Hematopoietic multipotent progenitor cell treated with erythropoietin and hydrocortisone succinate and interleukin-3 and kit ligand, for 6 days (in vitro differentiated cells): ENCODE data around the gene MED8.

Source experiments
- DNase-seq: peaks from one replicate; pipeline ENCODE4 v3.0.0-alpha.2; 2015

MED8 gene

DNA sequence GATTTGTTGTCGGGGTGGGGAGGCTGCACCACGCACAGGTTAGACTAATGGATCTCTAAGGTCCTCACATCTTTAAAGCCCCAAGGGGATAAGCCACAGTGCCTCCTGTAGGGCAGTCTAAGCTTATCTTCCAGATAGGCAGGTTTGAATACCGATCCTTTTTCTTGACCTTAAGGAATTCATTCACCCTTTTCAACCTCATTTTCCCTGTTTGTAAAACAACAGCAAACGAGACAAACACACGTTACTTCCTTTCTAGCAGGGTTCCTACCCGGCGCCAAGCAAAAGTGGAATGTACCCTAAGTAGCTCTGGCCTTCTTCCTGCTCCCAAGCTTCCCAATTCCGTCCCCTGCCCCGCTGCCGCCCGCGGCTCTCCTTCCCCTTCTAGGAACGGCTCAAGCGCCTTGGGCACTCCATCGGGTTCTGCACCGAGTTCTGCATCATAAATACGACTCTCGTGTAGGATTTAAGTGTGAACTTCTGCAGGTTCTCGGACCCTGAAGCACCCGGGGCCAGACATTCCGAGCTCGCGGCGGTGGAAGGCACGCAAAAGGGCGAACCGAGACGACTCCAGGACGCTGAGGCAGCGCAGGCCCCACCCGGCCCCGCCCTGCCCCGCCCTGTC is 31.4 kb downstream of the MED8 start:
- peak; percentile 72 for DNase-seq

- DNase-seq, result no peak
These were observed 32.3 kb downstream of the MED8 start for GRCh38 chr1:43357251-43357650.

DNA sequence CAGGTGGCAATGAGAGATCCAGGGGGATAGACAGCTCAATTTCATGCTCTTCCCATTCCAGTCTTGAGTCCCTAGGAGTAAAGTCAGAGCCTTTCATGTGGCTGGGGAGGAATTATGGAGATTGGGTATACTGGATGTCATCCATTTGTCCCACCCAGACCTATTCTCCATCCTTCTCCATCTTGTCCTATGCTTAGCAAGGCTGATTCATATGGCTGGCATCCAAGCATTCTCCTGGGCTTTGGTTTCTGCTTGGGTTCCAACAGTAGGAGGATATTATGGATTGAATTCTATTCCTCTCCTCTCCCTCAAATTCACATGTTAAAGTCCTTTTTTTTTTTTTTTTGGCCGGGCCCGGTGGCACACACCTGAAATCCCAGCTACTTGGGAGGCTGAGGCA is 34.7 kb downstream of the MED8 start:
- no peak for DNase-seq

GRCh38 chr1:43354471-43354870 is 35.1 kb downstream of the MED8 start:
- no peak for DNase-seq

- no peak for DNase-seq
These were observed 36.7 kb downstream of the MED8 start for GRCh38 chr1:43352881-43353280.

DNA sequence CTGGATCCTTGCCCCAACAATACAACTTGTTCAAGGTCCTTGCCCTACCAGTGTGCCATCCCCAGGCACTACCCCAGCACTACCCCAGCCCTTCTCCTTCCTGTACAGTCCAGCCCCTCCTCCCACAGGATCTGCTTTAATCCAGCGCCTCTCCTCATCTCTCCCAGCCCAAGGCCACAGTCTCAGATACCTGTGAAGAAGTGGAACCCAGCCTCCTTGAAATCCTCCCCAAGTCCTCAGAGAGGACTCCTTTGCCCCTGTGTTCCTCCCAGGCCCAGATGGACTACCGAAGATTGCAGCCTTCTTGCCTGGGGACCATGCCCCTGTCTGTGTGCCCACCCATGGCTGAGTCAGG is 37.3 kb downstream of the MED8 start:
- no peak for DNase-seq

GRCh38 chr1:43351421-43352350 is 37.9 kb downstream of the MED8 start:
- DNase-seq, result no peak

- DNase-seq, result no peak
These were observed 38.6 kb downstream of the MED8 start for GRCh38 chr1:43350976-43351375.

- no peak for DNase-seq
These were observed 39.9 kb downstream of the MED8 start for GRCh38 chr1:43349594-43350306.

GRCh38 chr1:43348809-43349593 is 40.6 kb downstream of the MED8 start:
- DNase-seq, result no peak

DNA sequence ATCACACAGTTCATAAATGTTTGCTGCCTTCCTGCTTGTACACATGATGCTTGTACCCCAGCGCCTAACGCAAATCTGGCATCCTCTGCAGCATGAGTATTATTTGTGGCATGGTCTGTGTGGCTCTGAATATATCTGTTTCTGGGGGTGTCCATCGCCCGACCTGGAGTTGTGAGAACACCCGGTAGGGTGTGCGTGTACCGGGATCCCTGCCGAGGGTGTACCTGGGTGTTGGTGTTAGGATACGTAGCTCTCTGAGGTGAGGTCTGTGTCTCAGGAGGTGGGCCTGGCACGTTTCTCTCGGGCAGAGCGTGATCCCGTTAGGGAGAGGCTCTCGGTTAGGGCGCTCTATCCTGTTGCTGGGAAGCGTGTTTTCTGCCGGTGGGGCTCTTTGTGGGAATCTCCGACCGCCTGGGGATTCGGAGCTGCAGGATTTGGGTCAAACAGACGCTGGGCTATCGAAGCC is 41.2 kb downstream of the MED8 start:
- no peak for DNase-seq

GRCh38 chr1:43346636-43347035 is 43.0 kb downstream of the MED8 start:
- DNase-seq, result no peak

DNA sequence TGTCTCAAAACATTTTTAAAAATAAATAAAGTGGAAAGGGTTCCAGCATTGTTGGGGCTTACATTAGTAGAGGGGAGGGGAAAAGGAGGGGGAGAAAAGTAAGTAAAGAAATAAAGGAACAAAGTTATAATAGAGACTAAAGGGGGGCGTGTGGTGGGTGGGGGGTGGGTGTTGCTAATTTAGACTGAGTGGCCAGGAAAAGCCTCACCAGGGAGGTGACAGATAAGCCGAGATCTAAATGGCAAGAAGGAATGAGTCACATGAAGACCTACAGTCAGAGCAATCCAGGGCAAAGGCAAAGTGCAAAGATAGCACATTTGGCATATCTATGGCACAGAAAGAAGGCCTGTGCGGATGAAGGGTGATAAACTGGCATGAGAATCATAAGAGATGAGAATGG is 44.5 kb downstream of the MED8 start:
- peak; percentile 93 for DNase-seq

GRCh38 chr1:43344267-43344850 is 45.2 kb downstream of the MED8 start:
- peak; percentile 73 for DNase-seq

- DNase-seq, result no peak
These were observed 49.0 kb downstream of the MED8 start for GRCh38 chr1:43340559-43340958.

DNA sequence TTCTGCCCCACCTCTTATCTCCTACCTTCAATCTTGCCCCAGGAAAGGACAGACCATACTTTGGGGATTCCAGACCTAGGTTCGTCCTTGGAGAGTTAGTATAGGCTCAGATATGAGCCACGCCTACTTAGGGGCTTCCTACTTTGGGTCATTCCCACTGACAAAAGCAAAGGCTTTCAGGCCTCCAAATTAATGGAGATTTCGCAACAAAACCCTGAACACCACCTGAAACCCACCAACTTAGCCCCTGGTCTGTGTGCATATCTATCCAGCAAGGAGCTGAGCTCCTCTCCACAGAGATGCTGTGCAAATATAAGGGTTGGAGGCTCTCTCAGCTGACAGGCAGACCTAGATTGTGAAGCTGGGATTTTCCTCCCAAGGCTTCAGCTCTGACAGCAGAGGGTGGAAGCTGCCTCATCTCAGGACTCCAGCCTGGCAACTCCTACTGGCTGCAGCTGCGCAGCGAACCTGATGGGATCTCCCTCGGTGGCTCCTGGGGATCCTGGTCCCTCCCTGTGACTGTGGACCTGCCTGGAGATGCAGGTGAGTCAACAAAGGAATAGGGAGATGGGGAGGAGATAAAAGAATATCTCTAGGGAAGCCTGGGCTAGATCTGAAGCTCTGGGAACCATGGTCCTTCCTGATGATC is 49.9 kb downstream of the MED8 start:
- no peak for DNase-seq

DNA sequence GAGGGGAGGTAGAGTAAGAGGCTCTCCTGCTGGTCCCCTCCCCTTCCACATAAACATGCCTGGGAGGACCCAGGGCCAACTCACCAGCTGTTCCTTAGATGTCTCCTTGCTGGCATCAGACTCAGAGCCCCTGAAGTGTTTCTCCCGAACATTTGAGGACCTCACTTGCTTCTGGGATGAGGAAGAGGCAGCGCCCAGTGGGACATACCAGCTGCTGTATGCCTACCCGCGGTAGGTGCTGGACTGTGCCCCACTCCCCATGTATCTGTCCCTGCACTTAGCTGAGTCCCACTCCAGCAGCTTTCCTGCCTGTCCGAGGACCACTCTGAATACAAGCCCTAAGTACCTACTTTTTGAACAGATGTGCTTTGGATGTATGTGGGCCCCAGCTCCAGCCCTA is 51.6 kb downstream of the MED8 start:
- no peak for DNase-seq

- no peak for DNase-seq
These were observed 52.0 kb downstream of the MED8 start, which contains the start of gene MPL for GRCh38 chr1:43337588-43337987. MPL (plus strand) TSS chr1:43337818; CDS start chr1:43337849, 31 bp downstream.

DNA sequence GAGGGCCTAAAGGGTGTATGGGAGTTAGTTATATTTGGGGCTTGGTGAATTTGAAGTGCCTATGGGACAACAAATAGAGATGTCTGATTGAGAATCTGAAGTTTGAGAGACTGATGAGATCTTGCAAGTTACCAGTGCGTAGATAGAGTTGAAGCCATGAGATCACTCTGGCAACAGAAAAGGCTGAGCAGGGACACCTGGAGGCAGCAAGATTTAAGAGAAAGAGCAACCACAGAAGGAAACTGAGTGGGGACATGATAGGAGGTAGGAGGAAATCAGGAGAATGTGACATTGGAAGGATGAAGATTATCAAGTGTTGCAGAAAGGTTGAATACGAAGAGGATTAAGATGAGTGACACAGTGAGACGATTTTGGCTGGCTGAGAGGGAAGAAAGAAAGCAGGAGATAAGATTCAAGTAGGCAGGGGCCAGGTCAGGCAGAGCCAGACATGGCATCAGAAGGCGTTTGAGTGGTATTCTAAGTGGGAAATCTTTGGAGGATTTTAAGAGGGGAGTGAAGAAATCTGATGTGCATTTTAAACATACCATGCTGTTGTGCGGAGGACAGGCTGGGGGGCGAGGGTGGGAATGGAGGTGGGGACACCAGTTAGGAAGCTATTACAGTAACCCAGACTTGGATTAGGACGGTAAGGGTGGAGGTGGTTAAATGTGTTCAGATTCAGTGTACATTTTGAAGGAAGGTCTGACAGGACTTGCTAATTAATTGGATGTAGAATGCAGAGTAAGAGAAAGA is 55.0 kb downstream of the MED8 start:
- DNase-seq, result no peak
